BE2C (cell line): ENCODE measurements around the gene BEND5.

Experiments
- DNase-seq: peaks from one replicate; pipeline ENCODE4 v3.0.0-alpha.2; 2020
- H3K27me3 ChIP-seq: fragments of 250-450 bp; sonication (Bioruptor Pico); 2 replicates; pipeline ENCODE4 v1.5.1; 2020; ENCODE audit warnings: mild to moderate bottlenecking
- H3K36me3 ChIP-seq: fragments of 250-450 bp; sonication (Bioruptor Pico); 2 replicates; pipeline ENCODE4 v1.5.1; 2020; ENCODE audit warnings: mild to moderate bottlenecking
- H3K4me1 ChIP-seq: fragments of 250-450 bp; sonication (Bioruptor Pico); 2 replicates; pipeline ENCODE4 v1.5.1; 2020
- H3K4me3 ChIP-seq: 2 replicates; pipeline ENCODE4 v1.5.1; 2011; ENCODE audit warnings: low read depth, low read length
- H3K9me3 ChIP-seq: fragments of 250-450 bp; sonication (Bioruptor Pico); 2 replicates; pipeline ENCODE4 v1.5.1; 2020
- TF ChIP-seq, protein P1 (sequence below): IDR thresholded peaks from 2 replicates; pipeline ENCODE4 v1.5.1; 2012; ENCODE audit warnings: mild to moderate bottlenecking, low read depth, low read length

Gene BEND5

DNA sequence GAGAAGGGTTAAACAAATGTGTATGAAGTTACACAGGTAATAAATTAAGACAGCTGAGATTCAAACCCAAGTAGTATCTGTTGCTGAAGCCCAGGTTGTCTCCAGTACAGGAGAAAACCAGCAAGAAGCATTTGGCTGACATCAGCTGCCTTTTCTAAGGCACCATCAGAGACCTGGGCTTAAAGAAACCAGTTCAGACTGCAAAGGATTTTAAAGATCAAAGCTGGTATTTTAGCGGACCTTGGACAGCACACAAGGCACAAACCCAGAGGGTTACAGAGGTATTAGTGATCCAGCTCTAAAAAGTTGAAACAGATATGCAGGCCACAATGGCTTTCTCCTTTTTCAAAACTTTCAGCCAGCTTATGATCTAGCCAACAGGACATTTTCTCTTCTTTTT is 23.4 kb downstream of the BEND5 start:
- no peak for DNase-seq
- Histone ChIP-seq H3K9me3 (no peaks in the 10 kb centered on the region), H3K4me1 (no peaks in the 10 kb centered on the region), H3K27me3 (no peaks in the 10 kb centered on the region), H3K4me3 (no peak overlapping the region), H3K36me3 (no peaks in the 10 kb centered on the region)
- TF ChIP-seq, protein P1, sequence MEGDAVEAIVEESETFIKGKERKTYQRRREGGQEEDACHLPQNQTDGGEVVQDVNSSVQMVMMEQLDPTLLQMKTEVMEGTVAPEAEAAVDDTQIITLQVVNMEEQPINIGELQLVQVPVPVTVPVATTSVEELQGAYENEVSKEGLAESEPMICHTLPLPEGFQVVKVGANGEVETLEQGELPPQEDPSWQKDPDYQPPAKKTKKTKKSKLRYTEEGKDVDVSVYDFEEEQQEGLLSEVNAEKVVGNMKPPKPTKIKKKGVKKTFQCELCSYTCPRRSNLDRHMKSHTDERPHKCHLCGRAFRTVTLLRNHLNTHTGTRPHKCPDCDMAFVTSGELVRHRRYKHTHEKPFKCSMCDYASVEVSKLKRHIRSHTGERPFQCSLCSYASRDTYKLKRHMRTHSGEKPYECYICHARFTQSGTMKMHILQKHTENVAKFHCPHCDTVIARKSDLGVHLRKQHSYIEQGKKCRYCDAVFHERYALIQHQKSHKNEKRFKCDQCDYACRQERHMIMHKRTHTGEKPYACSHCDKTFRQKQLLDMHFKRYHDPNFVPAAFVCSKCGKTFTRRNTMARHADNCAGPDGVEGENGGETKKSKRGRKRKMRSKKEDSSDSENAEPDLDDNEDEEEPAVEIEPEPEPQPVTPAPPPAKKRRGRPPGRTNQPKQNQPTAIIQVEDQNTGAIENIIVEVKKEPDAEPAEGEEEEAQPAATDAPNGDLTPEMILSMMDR: no peak

DNA sequence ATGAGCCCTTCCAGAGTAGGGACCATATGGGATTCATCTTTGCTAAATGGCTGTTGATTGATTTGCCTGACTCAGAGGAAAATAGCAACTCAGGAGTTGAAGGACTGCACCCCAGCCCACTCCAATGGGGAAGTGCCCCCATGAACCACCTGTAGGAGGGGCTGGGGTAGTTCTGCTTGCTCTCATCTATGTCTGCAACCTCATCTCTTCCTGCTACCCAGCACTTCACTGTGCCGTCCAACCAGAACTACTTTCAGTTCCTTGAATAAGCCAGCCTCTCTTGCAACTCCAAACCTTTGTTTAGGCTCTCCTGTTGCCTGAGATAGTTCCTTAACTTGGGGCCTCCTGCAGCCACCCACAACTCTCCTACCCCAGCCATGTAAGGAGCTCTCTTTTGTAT is 26.6 kb downstream of the BEND5 start:
- Histone ChIP-seq H3K27me3 (no peaks in the 10 kb centered on the region), H3K4me3 (no peak overlapping the region), H3K4me1 (no peaks in the 10 kb centered on the region), H3K36me3 (no peaks in the 10 kb centered on the region), H3K9me3 (no peaks in the 10 kb centered on the region)
- TF ChIP-seq, protein P1: no peak
- DNase-seq: no peak

DNA sequence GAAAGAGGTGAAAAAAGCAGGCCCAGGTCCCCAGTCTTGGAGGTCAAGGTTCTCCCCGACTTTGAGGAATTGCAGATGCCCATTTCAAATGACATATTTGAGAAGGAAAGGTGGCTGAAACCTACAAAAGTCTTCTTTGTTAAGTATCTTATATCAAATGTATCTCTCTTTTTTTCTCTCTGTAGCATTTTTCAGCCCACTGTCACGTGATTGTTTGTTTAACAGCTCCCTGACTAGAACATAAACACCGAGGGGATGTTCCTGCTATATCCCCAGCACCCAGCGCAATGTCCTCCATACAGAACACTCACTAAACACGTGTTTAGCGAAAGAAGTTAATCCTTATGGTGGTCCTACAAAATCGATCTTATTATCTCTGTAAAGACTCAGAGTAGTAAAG is 27.6 kb downstream of the BEND5 start:
- Histone ChIP-seq H3K36me3 (no peaks in the 10 kb centered on the region), H3K4me1 (no peaks in the 10 kb centered on the region), H3K9me3 (no peaks in the 10 kb centered on the region), H3K27me3 (no peaks in the 10 kb centered on the region), H3K4me3 (no peak overlapping the region)
- TF ChIP-seq, protein P1: no peak
- DNase-seq: no peak

DNA sequence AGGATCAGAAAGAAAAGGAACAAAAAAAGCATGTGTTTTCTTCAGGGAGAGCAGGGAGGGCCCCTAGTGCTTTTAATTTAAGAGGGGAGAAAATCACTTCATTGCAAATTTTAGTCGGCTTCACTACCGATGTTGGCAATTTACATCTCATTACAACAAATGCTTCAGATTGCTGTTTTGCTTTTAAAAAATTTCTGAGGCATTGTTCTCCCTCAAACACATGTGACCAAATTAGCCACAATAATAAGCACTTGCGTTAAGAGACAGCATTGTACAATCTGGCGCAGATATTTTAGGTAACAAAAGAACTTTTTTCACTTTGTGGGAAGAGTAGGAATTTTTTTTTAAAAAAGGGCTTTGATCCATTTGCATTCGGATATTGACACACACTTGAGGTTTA is 29.8 kb downstream of the BEND5 start:
- H3K27me3 ChIP-seq: no peaks in the 10 kb centered on the region
- no peak for DNase-seq
- H3K4me3 ChIP-seq: no peak overlapping the region
- TF ChIP-seq, protein P1: no peak
- no peaks in the 10 kb centered on the region for H3K36me3 ChIP-seq
- H3K4me1 ChIP-seq: no peaks in the 10 kb centered on the region
- H3K9me3 ChIP-seq: no peaks in the 10 kb centered on the region

DNA sequence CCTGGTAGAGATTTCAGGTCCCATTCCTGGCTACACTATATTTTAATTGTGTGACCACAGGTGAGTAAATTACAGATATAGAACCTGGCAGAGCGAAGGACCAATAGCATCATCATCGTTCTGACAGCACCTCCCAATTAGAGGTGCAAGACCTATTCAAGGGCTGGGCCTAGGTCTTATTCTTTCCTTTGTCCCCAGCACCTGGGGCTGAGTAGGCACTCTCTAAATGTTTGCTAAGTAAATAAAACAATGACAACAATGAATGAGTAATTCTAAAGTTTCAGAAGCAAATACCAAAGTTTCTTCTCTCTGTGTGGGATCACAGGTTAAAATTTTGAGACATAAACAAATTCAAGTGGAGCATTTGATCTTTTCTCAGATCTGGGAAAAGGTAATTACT is 32.7 kb downstream of the BEND5 start:
- no peak overlapping the region for H3K4me3 ChIP-seq
- DNase-seq: no peak
- no peaks in the 10 kb centered on the region for H3K27me3 ChIP-seq
- H3K4me1 ChIP-seq: no peaks in the 10 kb centered on the region
- TF ChIP-seq, protein P1: no peak
- no peaks in the 10 kb centered on the region for H3K9me3 ChIP-seq
- H3K36me3 ChIP-seq: no peaks in the 10 kb centered on the region

DNA sequence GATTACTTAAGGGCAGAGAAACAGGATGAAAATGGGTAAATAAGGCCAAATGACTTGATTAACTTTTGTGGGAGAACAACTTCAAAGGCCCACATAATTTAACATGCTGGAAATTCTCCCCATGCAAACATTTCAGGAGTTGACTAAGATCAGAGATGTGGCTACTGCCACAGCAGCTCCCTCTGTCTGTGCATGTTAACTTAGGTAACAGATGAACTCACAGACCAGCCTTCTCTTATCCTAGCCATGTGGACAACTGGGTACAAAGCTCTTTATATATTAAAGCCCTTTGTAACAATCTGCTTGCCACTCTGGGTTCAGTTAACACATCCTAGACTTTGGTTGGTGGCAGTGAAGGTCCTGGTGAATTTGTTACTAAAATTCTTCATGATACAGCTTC is 33.2 kb downstream of the BEND5 start:
- Histone ChIP-seq H3K27me3 (no peaks in the 10 kb centered on the region), H3K4me3 (no peak overlapping the region), H3K36me3 (no peaks in the 10 kb centered on the region), H3K4me1 (no peaks in the 10 kb centered on the region), H3K9me3 (no peaks in the 10 kb centered on the region)
- no peak for DNase-seq
- TF ChIP-seq, protein P1: no peak
